Measurements from ENCODE around the gene TRPM8.

- TF ChIP-seq POLR2AphosphoS5 (IDR thresholded peaks at IDR 0.05; ENCODE audit: low read depth) (no peak), CTCF (IDR thresholded peaks at IDR 0.05; ENCODE audit: insufficient read depth, low read length) (no peak), REST (IDR thresholded peaks at IDR 0.05; ENCODE audit: insufficient replicate concordance, low read depth) (no peak), GABPA (IDR thresholded peaks at IDR 0.05; ENCODE audit: low read depth) (no peak), SPI1 (IDR thresholded peaks at IDR 0.05; ENCODE audit: borderline replicate concordance, low read depth) (no peak)
Observed at GRCh38 chr2:233960203-233960602, 43.0 kb downstream of the TRPM8 start.

All from HL-60 (cell line).